HT1080 (cell line): ENCODE data around the gene HMCN2. TPM values are rescaled to one million over a fixed set of nuclear protein-coding genes. Genes with fewer than 3 reads are reported as not detected.
"Not testable (repeated sequence)": the region's sequence is repeated elsewhere in the genome, so short reads cannot be mapped to it uniquely, and the experiment has no call there.

Experiments
- DNase-seq: peaks from one replicate; pipeline ENCODE4 v3.0.0-alpha.2; 2015; ENCODE audit warnings: low read depth
- total RNA-seq: library from RNA; depleted of rRNA; stranded (reverse); fragments of >200 nt; shearing (Covaris generic); gene quantifications from 2 replicates; pipeline ENCODE4 v1.2.3, GENCODE V29; 2014

Gene HMCN2
- total RNA-seq, 1 experiment from 2014 or later = 0.48 TPM

- DNase-seq = no peak
These were observed 118.6 kb downstream of the HMCN2 start for GRCh38 chr9:130383979-130384676.

GRCh38 chr9:130385257-130385656 is 119.7 kb downstream of the HMCN2 start:
- no peak for DNase-seq

GRCh38 chr9:130387398-130387797 is 121.8 kb downstream of the HMCN2 start:
- no peak for DNase-seq

- no peak for DNase-seq
These were observed 122.3 kb downstream of the HMCN2 start for GRCh38 chr9:130387905-130388304.

GRCh38 chr9:130390390-130390789 is 124.8 kb downstream of the HMCN2 start:
- DNase-seq = no peak

- no peak for DNase-seq
These were observed 125.4 kb downstream of the HMCN2 start for GRCh38 chr9:130390986-130391385.

GRCh38 chr9:130391866-130392265 is 126.3 kb downstream of the HMCN2 start:
- no peak for DNase-seq

- DNase-seq = no peak
These were observed 128.1 kb downstream of the HMCN2 start for GRCh38 chr9:130393681-130394071.

- no peak for DNase-seq
These were observed 128.8 kb downstream of the HMCN2 start for GRCh38 chr9:130394320-130394719.

GRCh38 chr9:130394814-130395470 is 129.4 kb downstream of the HMCN2 start:
- no peak for DNase-seq

GRCh38 chr9:130395810-130396435 is 130.4 kb downstream of the HMCN2 start:
- no peak for DNase-seq

GRCh38 chr9:130396581-130396980 is 131.0 kb downstream of the HMCN2 start:
- no peak for DNase-seq

GRCh38 chr9:130398487-130399240 is 133.1 kb downstream of the HMCN2 start:
- DNase-seq = no peak

GRCh38 chr9:130399768-130400167 is 134.2 kb downstream of the HMCN2 start:
- no peak for DNase-seq

- no peak for DNase-seq
These were observed 135.3 kb downstream of the HMCN2 start for GRCh38 chr9:130400870-130401269.

- DNase-seq = not testable (repeated sequence)
These were observed 136.2 kb downstream of the HMCN2 start for GRCh38 chr9:130401742-130402141.

- DNase-seq = no peak
These were observed 136.7 kb downstream of the HMCN2 start for GRCh38 chr9:130402243-130402642.

- no peak for DNase-seq
These were observed 137.3 kb downstream of the HMCN2 start for GRCh38 chr9:130402645-130403440.

GRCh38 chr9:130405657-130406257 is 140.2 kb downstream of the HMCN2 start:
- DNase-seq = no peak

GRCh38 chr9:130406278-130406895 is 140.8 kb downstream of the HMCN2 start:
- no peak for DNase-seq
